ENCODE results near the gene CLDN12. TPM values are rescaled to one million over a fixed set of nuclear protein-coding genes. Genes with fewer than 3 reads are reported as not detected.

CLDN12 gene
- total RNA-seq, 1 experiment from 2014 or later, result 39.4 TPM

GRCh38 chr7:90412458-90413184 is 9.4 kb downstream of the CLDN12 start (continued):
- TF ChIP-seq ZNF532 (CRISPR knock-in tag; IDR thresholded peaks at IDR 0.05; ENCODE audit: borderline replicate concordance), result no peak

GRCh38 chr7:90413185-90413528 is 9.9 kb downstream of the CLDN12 start:
- Mint-ChIP-seq H3K27ac (no peak overlapping the region), H3K36me3 (peaks cover 13% of the 10 kb centered on the region), H3K27me3 (ENCODE audit: low read depth) (no peaks in the 10 kb centered on the region), H3K4me1 (no peaks in the 10 kb centered on the region), H3K4me3 (no peak overlapping the region), H3K9me3 (no peaks in the 10 kb centered on the region)
- CTCF ChIA-PET, result no interaction called here
- no peak for TF ChIP-seq RELA (CRISPR knock-in tag; IDR thresholded peaks at IDR 0.05; ENCODE audit: borderline replicate concordance)
- TF ChIP-seq PRDM15 (CRISPR knock-in tag; IDR thresholded peaks at IDR 0.05), result no peak
- no peak for TF ChIP-seq ATF1 (CRISPR knock-in tag; IDR thresholded peaks at IDR 0.05)
- POLR2A ChIA-PET, result no interaction called here
- ATAC-seq, result no peak
- DNase-seq (ENCODE audit: low spot score), result no peak

GRCh38 chr7:90421651-90422050 is 18.4 kb downstream of the CLDN12 start:
- H3K27ac Mint-ChIP-seq, result no peak overlapping the region
- no peak for DNase-seq (ENCODE audit: low spot score)
- ChIA-PET CTCF (interaction anchor here (0.8 to 1.8 kb wide), 3 partner anchors 18 to 109 kb away, joined by 4 to 9 read pairs (median 5); no protein-coding TSS in a partner anchor), POLR2A (no interaction called here)
- no peaks in the 10 kb centered on the region for H3K27me3 Mint-ChIP-seq (ENCODE audit: low read depth)
- no peaks in the 10 kb centered on the region for H3K4me1 Mint-ChIP-seq
- no peak for TF ChIP-seq GABPB1 (CRISPR knock-in tag; IDR thresholded peaks at IDR 0.05)
- TF ChIP-seq MAX (CRISPR knock-in tag; IDR thresholded peaks at IDR 0.05), result no peak
- TF ChIP-seq ZNF532 (CRISPR knock-in tag; IDR thresholded peaks at IDR 0.05; ENCODE audit: borderline replicate concordance), result no peak
- TF ChIP-seq MXD4 (CRISPR knock-in tag; IDR thresholded peaks at IDR 0.05; ENCODE audit: borderline replicate concordance), result no peak
- no peak for TF ChIP-seq KAT7 (CRISPR knock-in tag; IDR thresholded peaks at IDR 0.05; ENCODE audit: borderline replicate concordance)
- TF ChIP-seq NFATC4 (CRISPR knock-in tag; IDR thresholded peaks at IDR 0.05), result no peak
- TF ChIP-seq FOXP1 (CRISPR knock-in tag; IDR thresholded peaks at IDR 0.05; ENCODE audit: borderline replicate concordance), result no peak
- TF ChIP-seq NR2C2 (CRISPR knock-in tag; IDR thresholded peaks at IDR 0.05), result no peak
- peaks cover 29% of the 10 kb centered on the region for H3K9me3 Mint-ChIP-seq
- H3K4me3 Mint-ChIP-seq, result no peak overlapping the region
- no peak for ATAC-seq
- H3K36me3 Mint-ChIP-seq, result peaks cover 25% of the 10 kb centered on the region

All from WTC11 (cell line).